GF-D8 (cell line): ENCODE results near the gene NHEJ1.

ENCODE experiments used
- DNase-seq: peaks from one replicate; lab custom pipeline; 2025; lab: John Stamatoyannopoulos, UW

The NHEJ1 gene

DNA sequence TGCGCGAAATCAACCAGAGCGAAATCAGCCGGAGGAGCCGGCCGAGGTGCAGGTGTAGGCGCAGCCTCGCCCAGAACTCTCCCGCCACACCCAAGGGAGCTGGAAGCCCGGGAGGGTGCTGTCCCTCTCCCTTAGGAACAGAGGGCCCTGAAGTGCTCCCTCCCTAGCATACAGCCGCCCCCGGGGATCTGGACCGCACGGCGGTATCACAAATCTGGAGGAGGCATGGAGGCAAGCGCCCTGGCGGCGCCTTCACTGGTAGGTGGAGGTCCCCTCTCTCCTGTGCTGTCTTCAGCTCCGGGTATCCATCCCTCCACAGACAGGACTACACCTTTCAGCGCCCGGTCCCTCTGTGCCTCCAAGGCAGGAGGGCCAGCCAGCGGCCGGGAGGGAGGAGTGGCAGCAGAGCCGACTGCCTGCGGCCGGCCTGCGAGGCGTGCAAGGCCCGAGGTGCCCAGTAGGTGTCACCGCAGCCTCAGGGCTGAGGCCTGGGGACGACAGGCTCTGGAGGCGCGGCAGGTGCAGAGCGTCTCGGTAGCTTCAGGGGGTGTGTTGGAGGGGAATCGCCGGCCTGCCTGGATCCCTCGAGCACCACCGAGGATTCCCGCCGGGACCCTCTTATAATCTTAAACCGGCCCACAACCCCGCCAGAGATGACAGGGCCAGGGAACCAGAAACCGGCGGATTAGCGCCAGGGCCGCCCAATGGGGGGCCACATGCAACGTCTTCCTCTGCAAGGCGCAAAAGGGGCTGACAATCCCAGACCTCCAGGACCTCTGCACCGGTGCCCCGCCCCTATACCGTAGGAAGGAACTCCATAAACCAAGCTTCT, 102.7 kb downstream of the NHEJ1 start:
- DNase-seq: no peak

DNA sequence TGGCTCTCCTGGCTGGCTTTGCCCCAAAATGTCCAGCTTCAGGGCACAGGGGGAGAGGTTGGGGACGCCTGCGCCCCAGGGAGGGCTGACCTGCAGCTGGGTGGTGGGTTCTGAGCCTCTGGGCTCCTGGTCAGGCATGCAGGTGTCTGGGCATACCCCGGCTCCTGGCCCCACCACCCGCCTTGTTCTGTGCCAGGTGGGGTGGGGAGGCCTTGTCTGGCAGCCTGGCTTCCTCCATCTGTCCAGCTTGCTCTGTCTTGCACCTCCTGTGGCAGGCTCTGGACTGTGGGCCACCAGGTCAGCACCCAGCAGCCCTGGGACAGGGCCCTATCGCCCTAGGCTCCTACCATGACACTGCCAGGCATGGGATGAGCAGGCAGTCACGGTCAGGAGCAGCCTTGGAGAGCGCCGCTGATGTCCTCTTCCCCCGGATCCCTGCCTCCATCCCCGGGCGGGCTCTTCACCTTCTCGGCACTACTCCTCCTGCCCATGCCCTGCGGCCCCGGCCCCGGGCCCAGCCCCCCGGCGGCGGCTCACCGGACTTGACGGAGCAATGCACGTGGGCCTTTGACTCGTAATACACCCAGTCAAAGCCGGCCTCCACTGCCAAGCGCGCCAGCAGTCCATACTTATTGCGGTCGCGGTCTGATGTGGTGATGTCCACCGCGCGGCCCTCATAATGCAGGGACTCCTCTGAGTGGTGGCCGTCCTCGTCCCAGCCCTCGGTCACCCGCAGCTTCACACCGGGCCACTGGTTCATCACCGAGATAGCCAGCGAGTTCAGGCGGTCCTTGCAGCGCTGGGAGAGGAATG, 103.5 kb downstream of the NHEJ1 start:
- no peak for DNase-seq

DNA sequence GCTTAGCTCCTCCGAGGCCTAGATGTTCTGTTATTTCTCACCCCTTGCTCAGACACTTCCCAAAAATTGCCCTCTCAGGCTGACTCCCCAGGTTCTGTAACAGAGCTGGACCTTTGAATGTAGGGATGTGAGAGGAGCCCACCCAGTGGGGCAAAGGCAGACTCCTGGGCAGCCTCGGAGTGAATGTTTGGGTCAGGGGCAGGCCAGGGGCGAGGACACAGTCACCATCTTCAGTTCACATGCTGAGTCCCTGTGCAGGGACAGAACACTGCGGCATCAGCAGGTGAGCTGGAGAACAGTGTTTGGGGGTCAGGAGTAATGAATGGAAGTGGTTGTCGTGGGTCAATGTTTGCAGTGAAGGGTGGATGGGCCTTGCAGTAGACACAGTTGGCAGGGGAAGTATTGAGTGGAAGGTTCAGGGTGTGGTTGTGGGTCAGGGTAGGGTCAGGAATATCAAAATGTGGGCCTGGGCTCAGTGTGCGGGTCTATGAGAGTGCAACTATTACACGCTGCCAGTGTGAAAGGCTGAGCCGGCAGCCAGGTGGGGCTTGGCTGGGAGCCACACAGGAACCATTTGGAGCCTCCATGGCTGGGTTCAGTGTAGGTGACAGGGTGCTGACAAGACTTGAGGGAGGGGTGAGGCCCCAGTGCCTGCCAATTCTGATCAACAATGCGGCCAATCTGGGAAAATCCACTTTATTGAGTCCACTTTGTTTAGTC, 104.3 kb downstream of the NHEJ1 start:
- DNase-seq: no peak

DNA sequence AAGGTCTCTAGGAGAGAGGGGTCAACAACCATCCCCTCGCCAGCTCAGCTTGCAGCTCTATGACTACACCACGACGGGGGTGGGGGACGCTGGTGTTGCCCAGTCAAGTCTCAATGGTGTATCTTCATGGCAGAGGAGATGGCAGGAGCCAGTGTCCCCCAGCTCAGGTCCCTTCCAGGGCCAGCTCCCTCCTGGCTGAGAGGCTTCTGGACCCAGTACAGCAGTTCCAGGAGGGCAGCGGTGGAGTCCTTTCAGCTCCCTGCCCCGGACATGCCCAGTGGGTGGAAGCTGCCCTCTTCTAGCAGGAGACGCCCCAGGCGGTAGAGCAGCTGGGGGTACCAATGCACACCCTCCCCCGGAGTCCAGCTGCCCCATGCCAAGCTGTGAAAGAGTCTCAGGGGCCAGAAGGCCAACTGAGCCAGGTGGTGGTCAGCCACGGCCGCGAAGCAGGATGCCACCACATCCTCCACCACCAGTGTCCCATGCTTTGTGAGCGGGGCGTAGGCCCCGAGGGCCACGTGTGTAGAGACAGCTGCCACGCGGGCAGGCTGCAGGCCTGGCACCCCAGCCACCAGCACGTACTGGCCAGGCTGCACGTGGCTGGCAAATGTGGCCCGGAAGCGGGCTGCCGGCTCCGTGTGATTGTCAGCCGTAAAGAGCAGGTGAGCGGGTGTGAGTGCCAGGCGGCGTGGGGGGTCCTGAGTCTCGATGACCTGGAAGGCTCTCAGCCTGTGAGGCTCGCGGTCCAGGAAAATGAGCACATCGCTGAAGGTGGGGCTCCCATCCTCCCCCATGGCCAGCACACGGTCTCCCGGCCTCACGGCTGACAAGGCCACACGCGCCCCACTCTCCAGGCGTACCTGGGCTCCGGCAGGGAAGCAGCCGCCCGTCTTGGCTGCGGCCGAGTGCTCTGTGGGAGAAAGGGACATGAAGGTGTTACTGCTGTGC, 105.4 kb downstream of the NHEJ1 start:
- DNase-seq: no peak

DNA sequence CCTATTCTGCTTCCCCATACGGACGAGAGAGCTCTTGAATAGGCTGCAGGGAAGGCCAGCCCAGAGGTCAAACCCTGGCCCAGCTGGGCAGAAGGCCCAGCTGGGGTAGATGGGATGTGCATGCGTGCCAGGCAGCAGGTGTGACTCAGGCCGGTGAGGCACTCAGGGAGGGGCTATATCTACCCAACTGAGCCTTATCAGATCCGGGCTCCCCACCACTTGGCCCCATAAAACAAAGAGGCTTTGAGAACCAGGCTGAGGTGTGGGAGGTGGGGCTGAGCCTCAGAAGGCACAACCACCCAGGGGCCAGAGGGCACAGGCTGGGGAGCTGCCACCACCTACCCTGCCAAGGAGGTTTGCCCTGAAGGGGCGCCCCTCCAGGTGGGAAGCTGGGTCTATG, 111.3 kb downstream of the NHEJ1 start:
- no peak for DNase-seq

DNA sequence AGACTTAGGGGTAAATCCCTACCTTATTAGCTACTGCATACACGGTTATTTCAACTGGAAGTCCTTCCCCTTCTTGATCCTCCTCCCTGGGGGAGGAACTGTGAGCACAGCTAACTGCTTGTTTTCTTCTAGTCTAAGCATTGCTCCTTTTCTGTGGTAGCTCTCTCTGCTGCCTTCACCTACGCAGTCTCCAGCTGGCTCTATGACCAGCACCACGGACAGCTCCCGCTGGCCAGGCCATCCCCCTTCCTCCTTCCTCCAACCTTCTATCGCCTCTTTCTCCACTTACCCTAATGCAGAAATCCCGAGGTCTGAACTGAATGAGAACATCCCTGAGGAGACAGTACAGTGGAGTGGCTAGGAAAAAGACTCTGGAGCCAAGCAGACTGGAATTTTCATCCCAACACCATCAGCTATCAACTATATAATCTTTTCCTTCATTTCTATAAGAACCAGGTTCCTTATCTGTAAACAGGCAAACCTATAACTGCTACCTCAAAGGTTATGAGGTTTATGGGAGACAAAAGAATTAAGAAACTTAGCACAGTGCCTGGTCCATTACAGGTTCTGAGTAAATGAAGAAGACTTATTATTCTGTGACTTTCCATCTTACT, 114.6 kb downstream of the NHEJ1 start:
- DNase-seq: no peak

DNA sequence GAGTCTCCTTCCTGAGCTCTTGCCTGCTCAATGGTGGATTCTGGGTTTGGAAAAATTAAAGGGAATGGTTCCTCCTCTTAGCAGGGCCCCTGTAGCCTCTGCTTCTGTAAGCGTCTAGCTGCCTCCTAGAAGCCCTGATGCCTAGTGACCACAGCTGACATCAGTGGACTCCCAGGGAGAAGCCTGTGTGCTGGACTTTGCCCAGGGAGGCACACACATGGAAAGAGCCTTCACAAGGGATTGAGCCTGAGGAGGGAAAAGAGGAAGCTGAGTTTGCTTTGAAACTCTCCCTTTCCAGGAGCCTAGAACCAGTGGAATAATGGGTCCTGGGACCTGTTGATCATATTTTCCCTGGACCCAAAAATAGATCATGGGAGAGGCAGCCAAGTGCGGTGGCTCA, 117.9 kb downstream of the NHEJ1 start:
- DNase-seq: no peak

DNA sequence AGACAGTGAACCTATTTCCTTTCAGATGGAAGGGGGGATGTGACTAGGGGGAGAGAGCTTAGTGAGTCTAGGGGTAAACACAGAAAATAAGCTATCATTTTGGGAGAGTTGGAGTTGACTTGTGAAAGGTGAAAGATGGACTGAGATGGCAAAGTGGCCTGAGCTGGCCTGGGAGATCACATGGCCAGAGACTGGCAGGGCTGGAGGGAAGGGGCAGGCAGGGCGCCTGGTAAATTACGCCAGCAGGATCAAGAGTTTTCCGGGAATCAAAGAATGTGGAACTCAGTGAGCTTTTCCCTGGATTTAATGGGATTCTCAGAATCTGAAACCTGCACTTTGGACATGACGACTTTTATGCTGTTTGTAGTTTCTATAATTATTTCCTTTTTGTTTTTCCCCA, 118.5 kb downstream of the NHEJ1 start:
- DNase-seq: no peak

DNA sequence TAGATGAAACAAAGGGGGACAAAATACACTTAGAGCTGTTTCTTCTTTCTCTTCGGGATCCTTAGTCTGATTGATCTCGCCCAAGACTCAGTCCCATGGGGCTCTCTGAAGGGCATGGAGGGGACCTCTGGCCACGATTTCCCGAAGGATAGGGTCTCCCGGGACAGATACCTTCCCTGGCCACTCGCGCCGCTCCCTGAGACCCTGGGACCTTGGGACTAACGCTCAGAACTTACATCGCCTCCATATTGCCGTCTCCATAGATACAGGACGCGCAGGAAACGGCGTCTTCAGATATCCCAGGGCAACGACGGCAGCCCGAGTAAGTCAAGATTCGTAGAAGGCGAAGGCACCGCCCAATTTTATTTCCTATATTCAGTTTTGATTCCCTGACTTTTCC, 119.4 kb downstream of the NHEJ1 start, which contains the start of gene CFAP65:
Gene CFAP65 (minus strand): TSS at position 265 of the 400 bp plus-strand sequence. CDS start 2,468 bp downstream, outside the sequence.
- DNase-seq: no peak

DNA sequence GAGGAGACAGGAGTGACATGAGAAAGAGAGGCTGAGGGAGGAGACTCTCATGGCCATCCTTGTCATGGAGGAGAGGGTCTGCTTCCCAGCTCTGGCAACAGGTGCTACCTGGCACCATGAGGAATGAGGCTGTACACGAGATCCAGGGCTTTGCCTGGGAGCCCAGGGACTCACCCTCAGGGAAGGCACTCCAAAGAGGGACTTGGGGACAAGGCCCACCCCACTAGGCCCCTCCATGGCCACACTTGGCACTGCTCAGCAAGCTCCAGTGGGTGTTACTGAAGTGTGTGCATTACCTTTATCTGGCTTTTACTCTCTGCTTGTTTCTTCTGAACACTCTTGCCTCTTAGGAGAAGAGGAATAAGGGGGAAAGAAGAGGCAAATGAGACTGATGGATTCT, 122.0 kb downstream of the NHEJ1 start:
- no peak for DNase-seq

DNA sequence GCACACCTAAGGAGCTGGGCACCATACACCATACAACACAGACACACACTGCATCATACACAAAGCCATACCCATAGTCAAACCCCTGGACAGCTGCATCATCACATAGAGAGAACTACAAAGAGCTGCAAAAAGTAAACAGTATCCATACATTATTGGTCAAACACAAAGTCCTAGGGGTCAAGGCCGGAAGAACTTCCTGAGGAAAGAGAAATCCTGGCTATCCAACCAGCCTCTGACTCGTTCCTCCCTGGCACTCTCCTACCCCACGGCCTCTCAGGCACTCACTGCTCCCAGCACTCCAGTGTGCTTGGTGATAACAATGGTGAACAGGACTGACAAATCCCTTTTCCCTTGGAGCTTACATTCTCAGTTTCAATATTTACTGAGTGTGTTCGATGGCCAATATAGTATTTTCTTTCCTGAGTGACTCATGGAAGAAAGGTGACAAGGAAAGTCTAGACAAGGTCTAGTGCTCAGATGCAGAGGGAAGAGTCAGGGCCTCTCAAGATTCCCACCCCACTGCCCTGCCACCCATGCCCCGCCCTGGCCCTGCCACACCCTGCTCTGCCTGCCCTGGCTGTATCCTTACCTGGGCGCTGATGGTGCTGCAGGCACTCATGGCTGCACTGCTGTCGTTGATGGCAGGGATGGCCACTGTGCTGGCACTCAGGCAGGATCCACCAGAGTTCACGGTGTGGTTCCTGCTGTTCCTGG, 122.7 kb downstream of the NHEJ1 start:
- DNase-seq: no peak

DNA sequence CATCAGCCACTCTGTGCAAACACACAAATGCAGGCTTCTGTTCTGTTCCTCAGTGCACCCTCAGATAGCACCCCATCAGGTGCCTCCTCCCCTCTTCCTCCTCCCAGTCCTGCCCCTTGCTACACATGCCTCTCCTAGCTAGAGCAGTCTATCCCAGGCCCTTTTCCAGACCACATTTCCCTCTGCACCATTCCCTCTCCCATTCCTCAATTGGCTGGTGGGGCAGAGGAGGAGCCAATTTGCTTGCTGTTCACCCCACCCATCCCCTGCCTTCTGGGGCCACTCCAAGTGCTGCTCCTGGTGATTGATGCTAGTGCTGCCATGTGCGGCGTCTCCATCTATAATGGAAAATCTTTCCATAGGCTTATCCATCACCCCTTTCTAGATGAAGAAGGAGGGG, 124.7 kb downstream of the NHEJ1 start:
- DNase-seq: no peak

DNA sequence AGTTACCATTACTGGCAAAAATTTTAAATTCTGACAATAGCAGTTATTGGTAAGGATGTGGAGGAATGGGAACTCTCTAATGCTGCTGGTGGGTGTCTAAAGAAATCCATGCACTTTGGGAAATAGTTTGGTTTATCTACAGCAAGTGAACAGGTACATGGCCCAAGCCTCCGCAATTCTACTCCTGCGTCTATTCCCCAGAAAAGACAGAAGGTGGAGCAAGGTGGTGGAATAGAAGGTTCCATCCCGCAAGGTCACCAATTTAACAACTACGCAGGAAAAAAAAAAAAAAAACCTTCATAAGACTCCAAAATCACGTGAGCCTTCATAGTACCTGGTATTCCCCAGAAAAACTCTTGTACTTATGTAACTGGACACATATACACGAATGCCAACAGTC, 125.8 kb downstream of the NHEJ1 start:
- no peak for DNase-seq

DNA sequence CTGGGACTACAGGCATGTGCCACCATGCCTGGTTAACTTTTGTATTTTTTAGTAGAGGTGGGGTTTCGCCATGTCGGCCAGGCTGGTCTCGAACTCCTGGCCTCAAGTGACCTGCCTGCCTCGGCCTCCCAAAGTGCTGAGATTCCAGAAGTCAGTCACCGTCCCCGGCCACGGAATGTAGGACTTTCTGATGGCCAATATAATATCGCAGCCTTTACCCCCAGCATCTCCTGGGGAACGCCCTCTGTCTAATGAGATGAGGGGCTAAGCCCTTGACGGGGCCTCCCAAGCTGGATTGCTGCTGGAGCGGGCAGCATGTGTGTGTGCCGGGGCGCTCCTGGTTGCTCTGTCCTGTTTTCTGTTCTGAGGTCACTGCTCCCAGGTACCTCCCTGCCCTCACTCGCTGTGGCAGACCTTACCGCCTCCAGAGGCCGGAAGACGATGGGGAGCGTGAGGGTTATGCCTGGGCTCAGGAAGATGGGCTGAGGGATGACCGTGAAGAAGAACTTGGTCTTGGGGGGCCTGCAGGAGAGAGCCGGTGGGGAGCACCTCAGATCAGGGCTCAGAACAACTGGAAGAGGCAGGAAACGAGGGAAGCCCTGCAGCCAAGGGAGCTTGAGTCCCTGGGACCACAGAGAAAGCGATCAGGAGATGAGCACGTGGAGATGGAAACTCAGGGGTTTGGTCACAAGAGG, 128.4 kb downstream of the NHEJ1 start:
- no peak for DNase-seq

DNA sequence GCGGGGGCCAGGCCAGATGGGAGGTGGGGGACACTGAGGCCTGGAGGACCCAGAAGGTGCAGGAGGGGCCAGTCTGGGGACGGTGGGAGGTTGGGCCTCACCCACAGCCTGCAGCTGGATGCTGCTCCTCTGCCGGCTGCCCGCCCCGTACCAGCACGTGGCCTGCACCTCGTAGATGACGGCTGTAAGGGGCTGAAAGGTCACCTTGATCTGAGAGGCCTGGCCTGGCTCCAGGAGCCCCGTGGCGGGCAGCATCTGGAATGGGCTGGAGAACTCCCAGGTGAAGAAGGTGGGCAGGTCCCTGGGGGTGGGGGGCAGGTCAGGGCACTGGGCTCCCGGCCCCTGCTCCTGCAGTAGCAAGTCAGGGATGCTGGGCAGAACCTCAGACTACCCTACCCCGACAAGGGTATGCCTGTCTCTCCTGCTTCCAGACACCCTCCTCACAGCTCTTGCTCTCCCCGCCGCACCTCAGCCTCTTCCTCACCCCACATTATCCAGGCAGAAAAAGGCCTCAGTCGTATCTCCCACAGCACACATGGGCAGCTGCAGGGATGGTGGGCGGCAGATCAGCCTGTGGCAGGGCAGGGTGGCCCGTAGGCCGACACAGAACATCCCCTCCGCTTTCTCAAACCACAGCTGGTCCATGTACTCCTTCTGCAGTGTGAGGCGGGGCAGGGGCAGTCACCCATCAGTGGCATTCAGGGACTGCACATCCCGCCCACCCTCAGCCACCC, 129.4 kb downstream of the NHEJ1 start:
- no peak for DNase-seq

DNA sequence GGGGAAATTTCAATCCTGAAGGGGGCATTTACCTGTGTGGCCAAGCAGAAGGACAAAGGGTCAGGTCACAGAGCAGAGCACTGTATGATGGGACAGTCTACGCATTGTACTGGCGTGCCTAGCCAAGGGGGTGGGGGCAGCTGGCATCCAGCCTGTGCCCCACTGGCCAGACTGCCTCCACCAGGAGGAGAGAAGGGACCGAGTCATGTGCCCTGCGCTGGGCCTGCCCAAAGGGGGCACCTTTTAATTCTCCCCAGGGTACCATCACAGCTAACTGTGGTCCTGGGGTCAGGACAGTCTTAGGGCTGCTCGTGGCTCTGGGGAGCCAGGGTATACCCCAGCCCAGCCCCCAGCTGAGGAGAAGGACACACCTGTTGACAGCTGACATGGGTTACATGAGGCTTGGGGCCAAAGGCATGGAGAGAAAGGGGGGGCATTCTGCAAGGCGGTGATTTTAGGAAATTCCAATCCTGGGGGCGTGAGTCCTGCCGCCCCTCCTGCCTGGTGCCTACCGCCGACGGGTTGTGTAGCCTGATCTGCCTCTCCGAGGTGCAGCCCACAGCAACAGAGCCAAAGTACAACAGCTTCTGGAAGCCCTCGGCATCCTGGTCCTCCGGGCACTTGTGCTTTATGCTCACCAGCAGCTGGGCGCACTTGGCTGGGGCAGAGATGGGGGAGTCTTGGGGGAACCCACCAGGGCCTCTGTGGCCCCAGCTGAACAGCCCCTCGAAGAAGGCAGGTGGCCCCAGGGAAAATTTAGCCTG, 130.3 kb downstream of the NHEJ1 start:
- DNase-seq: no peak

DNA sequence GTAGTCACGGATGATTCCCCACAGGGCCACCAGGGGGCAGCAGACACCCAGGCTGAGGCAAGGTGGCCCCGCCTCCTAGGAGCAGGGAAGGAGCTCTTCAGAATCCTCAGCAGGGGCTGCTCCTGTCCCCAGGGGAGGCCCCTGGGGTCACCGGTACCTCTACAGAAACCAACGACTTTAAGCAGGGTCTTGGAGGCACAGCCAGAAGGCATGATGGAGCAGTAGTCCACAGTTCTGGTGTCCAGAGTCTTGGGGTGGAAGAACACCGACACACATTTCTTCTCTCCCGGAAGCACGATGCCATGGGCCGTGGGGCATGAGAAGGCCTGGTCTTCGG, 130.8 kb downstream of the NHEJ1 start:
- DNase-seq: no peak
